ENCODE results near the gene DXO.
"Not testable (repeated sequence)": the region's sequence is repeated elsewhere in the genome, so short reads cannot be mapped to it uniquely, and the experiment has no call there.

DXO gene

DNA sequence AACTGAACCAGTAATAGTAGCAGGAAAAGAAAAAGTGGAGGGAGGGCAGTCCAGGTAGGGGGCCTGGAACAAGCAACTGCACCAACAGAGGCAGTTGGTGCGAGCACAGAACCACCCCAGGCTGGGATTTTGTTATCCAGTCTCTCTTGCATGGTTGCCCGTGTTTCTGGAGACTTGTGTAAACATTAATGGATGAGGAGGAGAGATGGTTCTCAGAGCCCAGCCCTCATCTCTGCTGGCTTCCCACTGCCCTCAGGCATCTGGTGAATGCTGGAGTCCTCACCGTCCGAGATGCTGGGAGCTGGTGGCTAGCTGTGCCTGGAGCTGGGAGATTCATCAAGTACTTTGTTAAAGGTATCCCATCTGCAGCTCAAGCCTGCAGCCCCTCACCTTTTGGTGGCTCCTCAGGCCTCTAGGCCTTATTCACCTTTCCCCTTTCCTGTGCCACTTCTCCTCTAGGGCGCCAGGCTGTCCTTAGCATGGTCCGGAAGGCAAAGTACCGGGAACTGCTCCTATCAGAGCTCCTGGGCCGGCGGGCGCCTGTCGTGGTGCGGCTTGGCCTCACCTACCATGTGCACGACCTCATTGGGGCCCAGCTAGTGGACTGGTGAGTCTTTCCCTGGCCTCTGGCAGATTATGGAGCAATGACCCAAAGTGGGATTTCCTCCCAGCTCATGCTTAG lies 8.4 kb upstream of the DXO start:
- not testable (repeated sequence) for DNase-seq (ENCODE audit: low spot score)

DNA sequence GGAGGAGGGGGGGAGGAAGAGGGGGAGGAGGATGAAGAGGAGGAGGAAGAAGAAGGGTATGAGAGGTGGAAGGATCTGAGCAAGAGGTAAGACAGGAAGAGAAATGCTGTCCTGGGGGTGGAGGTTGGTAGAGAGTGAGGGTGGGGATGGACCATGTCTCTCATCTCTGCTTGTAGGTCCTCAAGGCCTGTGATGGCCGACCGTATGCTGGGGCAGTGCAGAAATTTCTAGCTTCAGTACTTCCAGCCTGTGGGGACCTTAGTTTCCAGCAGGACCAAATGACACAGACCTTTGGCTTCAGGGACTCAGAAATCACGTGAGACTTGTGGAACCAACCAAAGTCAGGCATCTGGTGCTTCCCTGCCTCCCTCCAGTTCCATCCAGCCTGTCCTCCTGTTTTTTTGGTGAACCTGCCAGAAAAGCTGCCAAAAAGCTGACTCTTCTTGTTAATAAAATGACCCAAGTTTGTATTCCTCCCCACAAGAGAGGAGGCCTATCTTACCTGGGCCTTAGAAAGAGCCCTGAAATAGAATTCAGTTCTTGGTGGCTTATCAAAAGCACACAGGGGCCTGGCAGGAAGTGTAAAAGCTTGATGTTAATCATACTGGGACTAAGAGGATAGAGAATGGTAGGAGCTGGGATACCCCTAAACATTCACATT lies 7.4 kb upstream of the DXO start:
- no peak for DNase-seq (ENCODE audit: low spot score)

DNA sequence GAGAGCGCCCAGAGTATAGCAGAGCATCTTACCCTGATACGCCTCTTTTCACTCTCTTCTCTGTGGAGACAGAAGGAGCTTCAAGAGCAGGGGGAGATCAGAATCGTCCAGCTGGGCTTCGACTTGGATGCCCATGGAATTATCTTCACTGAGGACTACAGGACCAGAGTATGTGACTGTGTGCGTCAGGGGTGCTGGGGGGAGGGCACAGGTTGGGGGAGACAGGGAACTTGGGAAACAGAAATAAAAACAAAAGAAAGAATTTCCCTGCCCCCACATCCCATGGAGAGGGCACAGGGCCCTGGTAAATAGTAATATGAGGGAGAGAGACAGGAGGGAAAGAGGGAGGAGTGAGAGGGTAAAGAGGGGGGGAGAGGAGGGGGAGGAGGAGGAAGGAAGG lies 6.9 kb upstream of the DXO start:
- no peak for DNase-seq (ENCODE audit: low spot score)

DNA sequence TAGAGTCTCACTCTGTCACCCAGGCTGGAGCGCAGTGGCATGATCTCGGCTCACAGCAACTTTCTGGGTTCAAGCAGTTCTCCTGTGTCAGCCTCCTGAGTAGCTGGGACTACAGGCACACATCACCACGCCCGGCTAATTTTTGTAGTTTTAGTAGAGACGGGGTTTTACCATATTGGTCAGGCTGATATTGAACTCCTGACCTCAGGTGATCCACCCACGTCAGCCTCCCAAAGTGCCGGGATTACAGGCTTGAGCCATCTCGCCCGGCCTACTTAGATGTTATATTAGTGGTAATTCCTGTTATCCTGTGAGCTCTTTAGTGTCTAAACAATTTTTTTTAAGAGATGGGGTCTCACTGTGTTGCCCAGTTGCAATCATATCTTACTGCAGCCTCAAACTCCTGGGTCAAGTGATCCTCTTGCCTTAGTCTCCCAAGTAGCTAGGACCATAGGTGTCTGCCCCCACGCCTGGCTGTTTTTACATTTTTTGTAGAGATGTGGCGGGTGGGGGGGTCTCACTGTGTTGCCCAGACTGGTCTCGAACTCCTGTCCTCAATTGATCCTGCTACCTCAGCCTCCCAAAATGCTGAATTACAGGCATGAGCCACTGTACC lies 6.0 kb upstream of the DXO start:
- no peak for DNase-seq (ENCODE audit: low spot score)

DNA sequence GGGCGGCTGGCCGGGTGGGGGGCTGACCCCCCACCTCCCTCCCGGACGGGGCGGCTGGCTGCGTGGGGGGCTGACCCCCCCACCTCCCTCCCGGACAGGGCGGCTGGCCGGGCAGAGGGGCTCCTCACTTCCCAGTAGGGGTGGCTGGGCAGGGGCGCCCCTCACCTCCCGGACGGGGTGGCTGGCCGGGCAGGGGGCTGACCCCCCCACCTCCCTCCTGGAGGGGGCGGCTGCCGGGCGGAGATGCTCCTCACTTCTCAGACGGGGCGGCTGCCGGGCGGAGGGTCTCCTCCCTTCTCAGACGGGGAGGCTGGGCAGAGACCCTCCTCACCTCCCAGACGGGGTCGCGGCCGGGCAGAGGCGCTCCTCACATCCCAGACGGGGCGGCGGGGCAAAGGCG lies 4.1 kb upstream of the DXO start:
- DNase-seq (ENCODE audit: low spot score): not testable (repeated sequence)

DNA sequence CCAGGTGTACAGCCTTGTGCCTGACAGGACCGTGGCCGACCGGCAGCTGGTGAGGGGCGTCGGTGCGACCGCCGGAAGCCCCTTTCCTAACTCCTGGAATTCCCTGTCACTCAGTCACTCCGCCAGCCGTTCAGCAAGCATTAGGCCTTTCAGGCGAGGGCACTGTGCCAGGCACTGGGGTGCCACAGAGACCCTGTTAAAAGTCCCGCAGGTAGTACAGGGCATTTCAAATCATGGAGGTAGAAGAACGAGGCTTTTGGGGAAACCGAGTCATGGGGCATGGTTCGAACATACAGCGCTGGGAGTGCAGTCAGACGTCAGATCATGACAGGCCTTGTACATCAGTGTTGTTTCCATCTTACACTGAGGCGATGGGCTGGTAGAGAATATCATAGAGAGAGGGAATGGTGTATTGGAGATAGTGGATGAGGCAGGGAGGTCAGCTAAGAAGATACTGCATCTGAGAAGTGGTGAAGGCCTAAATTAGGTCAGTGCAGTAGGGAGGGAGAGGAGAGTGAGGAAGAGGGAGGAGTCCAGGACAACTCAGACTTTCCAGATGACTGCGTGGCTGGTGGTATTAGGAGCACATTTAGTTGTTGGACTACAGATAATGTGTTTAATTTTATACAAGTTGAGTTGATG lies 892 bp upstream of the DXO start:
- DNase-seq (ENCODE audit: low spot score): peak; percentile 17

DNA sequence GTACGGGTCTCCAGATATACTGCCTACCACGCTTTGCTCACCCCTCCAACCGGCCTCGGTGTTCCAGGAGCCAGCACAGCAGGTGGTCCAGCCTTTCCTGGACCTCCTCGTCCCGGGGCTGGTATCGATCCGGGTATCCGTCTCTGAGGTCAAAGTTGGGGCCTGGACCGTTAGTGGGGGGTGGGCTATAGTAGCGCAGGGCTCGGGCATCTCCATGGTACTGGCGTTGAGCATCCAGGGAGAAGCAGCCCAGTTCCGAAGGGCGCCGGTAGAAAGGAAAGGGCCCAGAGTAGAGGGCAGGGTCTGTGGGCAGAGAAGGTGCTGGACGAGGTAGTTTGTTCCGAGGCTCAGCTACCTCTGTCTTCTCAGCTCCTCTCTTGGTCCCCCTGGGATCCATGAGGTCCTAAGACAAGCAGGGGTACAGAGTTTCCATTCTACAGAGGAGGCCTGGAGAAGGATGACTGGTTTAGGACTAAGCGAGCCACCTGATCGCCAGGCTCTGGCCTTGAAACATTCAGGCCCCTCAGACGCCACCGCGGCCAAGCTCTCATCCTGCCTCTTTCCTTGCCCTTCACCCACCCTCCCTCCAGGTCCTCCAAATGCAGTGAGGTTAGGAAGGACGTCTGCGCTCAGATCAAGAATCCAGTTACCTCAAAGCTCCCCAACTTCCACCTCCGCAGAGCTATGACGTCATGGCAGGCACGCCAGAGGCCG lies 502 bp downstream of the DXO start:
- no peak for DNase-seq (ENCODE audit: low spot score)

DNA sequence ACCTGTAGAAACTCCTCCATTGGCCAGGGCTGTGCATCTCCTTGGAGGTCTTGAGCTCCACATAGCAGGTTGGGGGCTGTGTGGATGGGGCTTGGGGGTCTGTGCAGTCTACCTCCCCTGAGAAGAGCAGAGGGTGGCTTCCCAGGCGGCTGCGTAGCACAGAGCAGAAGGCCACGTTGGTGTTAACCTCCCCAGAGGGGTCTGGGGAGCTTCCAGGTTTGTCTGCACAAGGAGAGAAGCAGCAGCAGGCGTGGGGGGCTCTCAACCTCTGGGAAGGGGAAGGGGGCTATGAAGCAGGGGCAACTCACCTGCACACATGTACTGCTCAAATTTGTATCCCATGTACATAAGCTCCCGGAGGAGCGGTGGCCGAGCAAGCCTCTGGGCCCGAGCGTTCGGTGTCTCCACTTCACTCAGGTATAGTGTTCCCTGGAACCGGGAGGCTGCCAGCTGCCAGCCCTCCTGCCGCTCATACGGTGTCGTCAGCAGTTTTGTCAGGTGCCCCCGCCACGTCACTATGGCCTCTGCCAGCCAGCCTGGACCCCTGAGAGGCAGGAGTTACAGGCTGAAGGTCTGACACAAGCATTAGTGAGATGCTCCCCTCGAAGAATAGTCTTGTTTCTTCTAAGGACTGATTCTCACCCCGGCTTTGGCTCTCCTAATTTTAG lies 1.2 kb downstream of the DXO start:
- no peak for DNase-seq (ENCODE audit: low spot score)

DNA sequence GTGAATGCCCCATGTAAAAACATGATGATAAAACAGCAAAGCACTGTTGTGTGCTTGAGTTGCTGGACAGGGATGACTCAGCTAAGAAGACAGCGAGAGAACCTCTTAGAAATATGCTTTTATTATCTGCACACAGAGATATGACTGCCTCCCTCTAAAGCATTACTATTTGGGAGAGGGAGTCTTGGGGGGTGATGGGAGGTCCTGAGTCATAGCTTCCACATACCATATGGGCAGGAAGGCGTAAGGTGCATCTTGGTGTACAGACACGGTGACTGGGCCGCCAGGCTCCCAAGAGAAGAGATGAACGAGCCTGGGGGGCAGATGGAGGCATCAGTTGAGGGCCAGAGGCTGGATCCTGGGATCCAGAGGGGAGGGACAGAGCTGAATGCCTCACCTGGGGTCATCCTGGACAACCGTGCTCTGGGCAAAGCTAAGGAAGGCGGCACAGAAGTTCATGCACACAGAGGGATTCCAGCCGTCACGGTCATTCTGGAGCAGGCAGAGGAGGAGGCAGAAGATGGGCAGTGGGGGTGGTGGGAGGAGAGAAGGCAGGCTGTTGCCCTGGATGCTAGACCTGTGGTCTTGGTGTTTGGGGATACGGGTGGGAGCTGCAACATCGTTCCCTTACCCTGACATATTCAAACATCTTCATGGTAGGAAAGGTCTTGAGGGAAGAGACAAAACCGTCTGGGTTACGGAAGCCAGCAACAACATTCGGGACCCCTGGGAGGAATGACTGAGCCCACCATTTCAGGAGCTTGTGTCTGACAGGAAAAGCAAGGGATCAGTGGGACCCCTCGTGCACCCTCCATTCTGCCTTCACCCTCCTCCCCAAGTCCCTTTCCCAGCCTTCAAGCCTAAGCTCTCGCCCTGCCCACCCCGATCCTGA lies 2.0 kb downstream of the DXO start:
- DNase-seq (ENCODE audit: low spot score): peak; percentile 11

DNA sequence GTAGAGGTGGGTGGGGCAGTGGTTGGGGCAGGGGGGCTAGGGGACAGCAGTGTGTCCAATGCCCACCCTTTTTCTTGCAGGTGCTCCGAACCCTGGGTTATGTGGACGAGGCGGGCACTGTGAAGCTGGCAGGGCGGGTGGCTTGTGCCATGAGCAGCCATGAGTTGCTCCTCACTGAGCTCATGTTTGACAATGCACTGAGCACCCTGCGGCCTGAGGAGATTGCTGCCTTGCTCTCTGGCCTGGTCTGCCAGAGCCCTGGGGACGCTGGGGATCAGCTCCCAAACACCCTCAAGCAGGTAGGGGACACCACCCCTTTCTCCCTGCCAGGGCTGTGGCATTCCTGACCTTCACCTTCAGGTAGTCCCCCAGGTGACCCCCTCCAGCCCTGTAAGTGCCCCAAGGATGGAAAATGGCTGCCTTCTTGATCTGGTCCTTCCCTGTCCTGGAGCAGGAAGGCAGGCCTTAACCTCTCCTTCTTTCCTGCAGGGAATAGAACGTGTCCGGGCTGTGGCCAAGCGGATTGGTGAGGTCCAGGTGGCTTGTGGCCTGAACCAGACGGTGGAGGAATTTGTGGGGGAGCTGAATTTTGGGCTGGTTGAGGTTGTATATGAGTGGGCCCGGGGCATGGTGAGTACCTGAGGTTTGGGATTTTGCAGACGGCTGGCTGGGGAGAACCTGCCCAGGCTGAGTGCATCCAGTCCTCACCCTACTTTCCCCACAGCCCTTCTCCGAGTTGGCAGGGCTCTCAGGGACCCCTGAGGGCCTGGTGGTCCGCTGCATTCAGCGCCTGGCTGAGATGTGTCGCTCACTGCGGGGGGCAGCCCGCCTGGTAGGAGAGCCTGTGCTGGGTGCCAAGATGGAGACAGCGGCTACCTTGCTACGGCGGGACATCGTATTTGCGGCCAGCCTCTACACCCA lies 2.9 kb downstream of the DXO start:
- no peak for DNase-seq (ENCODE audit: low spot score)

DNA sequence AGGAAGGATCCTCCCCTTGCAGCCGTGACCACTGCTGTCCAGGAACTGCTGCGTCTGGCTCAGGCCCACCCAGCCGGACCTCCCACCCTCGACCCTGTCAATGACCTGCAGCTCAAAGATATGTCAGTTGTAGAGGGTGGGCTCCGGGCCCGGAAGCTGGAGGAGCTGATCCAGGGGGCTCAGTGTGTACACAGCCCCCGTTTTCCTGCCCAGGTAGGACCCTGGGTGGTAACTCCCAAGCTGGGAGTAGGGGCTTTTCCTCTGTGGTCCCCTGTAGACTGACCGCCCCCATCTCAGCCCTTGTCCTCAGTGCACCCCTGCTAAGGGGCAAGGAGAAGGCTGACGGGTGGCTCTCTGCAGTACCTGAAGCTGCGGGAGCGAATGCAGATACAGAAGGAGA lies 3.6 kb downstream of the DXO start:
- DNase-seq (ENCODE audit: low spot score): no peak

DNA sequence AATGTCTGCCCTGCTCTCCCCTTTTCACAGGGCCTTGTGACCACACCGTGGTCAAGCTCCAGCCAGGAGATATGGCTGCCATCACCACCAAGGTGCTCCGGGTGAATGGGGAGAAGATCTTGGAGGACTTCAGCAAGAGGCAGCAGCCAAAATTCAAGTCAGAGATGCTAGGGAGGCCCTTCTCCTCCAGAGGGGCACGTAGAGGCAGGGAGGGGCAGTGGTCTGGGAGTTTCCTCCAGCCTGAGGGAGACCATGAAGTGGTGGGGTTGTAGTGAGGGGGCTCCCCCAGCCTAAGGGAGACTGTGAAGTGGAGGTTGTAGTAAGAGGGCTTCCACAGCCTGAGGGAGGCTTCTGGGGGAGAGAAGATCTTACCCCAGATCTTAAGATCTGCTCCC lies 4.0 kb downstream of the DXO start:
- DNase-seq (ENCODE audit: low spot score): no peak

DNA sequence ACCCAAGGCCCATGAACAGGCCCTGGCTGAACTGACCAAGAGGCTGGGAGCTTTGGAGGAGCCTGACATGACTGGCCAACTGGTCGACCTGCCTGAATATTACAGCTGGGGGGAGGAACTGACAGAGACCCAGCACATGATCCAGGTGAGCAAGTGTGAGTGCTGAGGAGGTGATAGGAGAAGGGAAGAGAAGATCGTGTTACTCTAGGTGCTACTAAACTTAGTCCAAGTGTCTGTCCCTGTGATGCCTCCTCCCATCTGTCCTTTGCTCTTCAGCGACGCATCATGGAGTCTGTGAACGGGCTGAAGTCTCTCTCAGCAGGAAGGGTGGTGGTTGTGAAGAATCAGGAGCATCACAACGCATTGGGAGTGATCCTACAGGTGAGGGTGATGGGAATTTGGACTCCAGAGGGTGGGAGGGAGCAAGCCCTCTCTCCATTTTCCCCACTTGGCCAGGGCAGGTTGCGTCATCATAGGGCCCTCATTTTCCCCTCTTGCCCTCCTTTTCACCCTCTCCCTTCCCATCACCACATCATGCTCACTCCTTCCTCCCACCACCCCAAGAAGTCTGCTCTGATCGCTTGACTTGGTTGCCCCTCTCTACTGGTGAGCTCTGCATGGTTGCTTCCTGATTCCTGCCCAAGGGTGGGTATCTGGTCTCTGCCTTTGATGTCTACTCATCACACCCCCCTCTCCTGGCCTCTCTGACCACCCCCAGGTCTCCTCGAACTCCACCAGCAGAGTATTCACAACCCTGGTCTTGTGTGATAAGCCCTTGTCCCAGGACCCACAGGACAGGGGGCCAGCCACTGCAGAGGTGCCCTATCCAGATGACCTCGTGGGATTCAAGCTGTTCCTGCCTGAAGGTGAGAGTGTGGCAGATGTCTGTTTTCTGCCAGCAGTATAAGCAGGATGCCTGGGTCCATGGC lies 4.7 kb downstream of the DXO start:
- no peak for DNase-seq (ENCODE audit: low spot score)

DNA sequence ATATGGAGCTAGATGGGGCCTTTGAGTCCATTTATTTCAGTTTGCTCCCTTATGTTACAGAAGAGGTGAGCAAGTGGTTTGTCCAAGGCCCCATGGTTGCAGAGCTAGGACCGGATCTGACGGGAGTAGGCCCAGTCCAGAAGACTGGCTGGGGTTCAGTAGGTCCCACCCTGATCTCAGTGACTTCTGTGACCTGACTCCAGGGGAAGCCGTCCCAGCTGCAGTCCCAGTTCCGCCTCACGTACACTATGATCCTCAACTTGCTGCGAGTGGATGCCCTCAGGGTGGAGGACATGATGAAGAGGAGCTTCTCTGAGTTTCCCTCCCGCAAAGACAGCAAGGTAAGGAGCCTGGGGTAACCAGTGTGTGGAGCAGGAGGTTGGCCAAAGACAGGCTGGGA lies 5.4 kb downstream of the DXO start:
- DNase-seq (ENCODE audit: low spot score): no peak

DNA sequence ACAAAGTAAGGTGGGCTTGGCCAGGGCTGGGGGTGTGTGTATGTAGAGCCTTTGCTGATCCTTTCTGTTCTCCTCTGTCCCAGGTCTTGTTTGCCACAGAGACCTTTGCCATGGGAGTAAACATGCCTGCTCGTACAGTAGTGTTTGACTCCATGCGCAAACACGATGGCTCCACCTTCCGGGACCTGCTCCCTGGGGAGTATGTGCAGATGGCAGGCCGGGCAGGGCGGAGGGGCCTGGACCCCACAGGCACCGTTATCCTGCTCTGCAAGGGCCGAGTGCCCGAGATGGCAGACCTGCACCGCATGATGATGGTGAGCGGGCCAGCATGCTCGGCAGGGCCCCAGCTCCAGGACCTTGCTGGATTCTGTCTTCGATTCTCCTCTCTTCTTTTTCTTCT lies 6.2 kb downstream of the DXO start:
- DNase-seq (ENCODE audit: low spot score): no peak

DNA sequence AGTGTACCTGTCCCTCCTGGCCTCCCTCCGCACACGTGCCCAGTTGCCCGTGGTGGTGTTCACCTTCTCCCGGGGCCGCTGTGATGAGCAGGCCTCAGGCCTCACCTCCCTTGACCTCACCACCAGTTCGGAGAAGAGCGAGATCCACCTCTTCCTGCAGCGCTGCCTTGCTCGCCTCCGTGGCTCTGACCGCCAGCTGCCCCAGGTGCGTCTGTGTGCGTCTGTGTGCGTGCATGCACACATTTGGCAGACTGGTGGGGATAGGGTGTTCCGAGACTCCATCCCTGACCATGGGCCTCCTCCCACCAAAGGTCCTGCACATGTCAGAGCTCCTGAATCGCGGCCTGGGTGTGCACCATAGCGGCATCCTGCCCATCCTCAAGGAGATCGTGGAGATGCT lies 8.0 kb downstream of the DXO start:
- DNase-seq (ENCODE audit: low spot score): no peak

DNA sequence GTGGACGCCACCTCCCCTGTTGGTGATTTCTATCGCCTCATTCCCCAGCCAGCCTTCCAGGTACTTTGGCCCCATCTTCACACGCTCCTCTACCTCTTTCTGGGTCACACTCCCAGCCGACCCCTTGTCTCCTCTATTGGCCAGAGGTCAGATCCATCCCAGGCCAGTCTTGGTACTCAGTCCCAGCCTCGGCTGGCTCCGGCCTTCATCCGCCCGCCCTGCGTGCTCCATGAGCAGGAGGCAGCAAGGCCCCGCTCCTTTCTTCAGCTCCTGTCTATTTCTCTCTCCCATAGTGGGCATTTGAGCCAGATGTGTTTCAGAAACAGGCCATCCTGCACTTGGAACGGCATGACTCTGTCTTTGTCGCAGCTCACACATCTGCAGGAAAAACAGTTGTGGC lies 10.3 kb downstream of the DXO start:
- DNase-seq (ENCODE audit: low spot score): no peak

Data from hematopoietic multipotent progenitor cell treated with erythropoietin and hydrocortisone succinate and interleukin-3 and kit ligand, for 15 days (in vitro differentiated cells).